ENCODE results near the gene ZBED4. TPM values are rescaled to one million over a fixed set of nuclear protein-coding genes. Genes with fewer than 3 reads are reported as not detected.

Gene ZBED4
- total RNA-seq, 1 donor from 2014 or later, result 11.8 TPM

GRCh38 chr22:49910229-49911155 is 56.8 kb downstream of the ZBED4 start:
- no peak for TF ChIP-seq CTCF (IDR thresholded peaks at IDR 0.05)
- intact Hi-C loops (cut with DNase I), result no loop called here
- Histone ChIP-seq H3K9me3 (no peaks in the 10 kb centered on the region), H3K4me1 (no peaks in the 10 kb centered on the region), H3K27ac (no peak overlapping the region), H3K27me3 (no peaks in the 10 kb centered on the region), H3K4me3 (no peak overlapping the region), H3K36me3 (peaks cover 54% of the 10 kb centered on the region)
- DNase-seq (no peak), ATAC-seq (no peak)

- no peak overlapping the region for H3K4me3 ChIP-seq
- DNase-seq, result no peak
- no peak for ATAC-seq
- peaks cover 3% of the 10 kb centered on the region for H3K4me1 ChIP-seq
- H3K9me3 ChIP-seq, result no peaks in the 10 kb centered on the region
- TF ChIP-seq CTCF (IDR thresholded peaks at IDR 0.05), result no peak
- no peaks in the 10 kb centered on the region for H3K27me3 ChIP-seq
- intact Hi-C loops (cut with DNase I), result no loop called here
- H3K27ac ChIP-seq, result no peak overlapping the region
- peaks cover 51% of the 10 kb centered on the region for H3K36me3 ChIP-seq
Measured at GRCh38 chr22:49911881-49912625, 58.4 kb downstream of the ZBED4 start.

GRCh38 chr22:49913026-49913425 is 59.4 kb downstream of the ZBED4 start:
- Histone ChIP-seq H3K27me3 (no peaks in the 10 kb centered on the region), H3K36me3 (peaks cover 41% of the 10 kb centered on the region), H3K4me3 (no peak overlapping the region), H3K9me3 (no peaks in the 10 kb centered on the region), H3K27ac (no peak overlapping the region), H3K4me1 (peaks cover 8% of the 10 kb centered on the region)
- no peak for ATAC-seq
- TF ChIP-seq CTCF (IDR thresholded peaks at IDR 0.05), result no peak
- intact Hi-C loops (cut with DNase I), result no loop called here
- no peak for DNase-seq

GRCh38 chr22:49913446-49913845 is 59.8 kb downstream of the ZBED4 start:
- ATAC-seq (no peak), DNase-seq (no peak)
- intact Hi-C loops (cut with DNase I), result no loop called here
- Histone ChIP-seq H3K27ac (no peak overlapping the region), H3K36me3 (peaks cover 37% of the 10 kb centered on the region), H3K27me3 (no peaks in the 10 kb centered on the region), H3K4me3 (no peak overlapping the region), H3K4me1 (peaks cover 8% of the 10 kb centered on the region), H3K9me3 (no peaks in the 10 kb centered on the region)
- no peak for TF ChIP-seq CTCF (IDR thresholded peaks at IDR 0.05)

GRCh38 chr22:49914256-49914655 is 60.6 kb downstream of the ZBED4 start:
- no peaks in the 10 kb centered on the region for H3K27me3 ChIP-seq
- H3K4me3 ChIP-seq, result no peak overlapping the region
- TF ChIP-seq CTCF (IDR thresholded peaks at IDR 0.05), result no peak
- ATAC-seq (no peak), DNase-seq (no peak)
- H3K27ac ChIP-seq, result no peak overlapping the region
- H3K9me3 ChIP-seq, result no peaks in the 10 kb centered on the region
- peaks cover 29% of the 10 kb centered on the region for H3K36me3 ChIP-seq
- H3K4me1 ChIP-seq, result peaks cover 13% of the 10 kb centered on the region
- intact Hi-C loops (cut with DNase I), result no loop called here
